Astrocyte (in vitro differentiated cells and primary cell): Measurements from ENCODE around the gene TGFBI. TPM values are rescaled to one million over a fixed set of nuclear protein-coding genes. Genes with fewer than 3 reads are reported as not detected.

ENCODE experiments used
- DNase-seq: peaks from one replicate; pipeline ENCODE4 v3.0.0-alpha.2; 2010; ENCODE audit warnings: low read depth
- FAIRE-seq: peaks from 2 replicates; lab custom pipeline; 2011; peaks lifted over from hg19 to GRCh38; lab: Jason Lieb, UNC
- H2AFZ ChIP-seq: 2 replicates; pipeline ENCODE4 v1.6.0; 2012; ENCODE audit warnings: low read depth, low read length, inconsistent platforms
- H3K27ac ChIP-seq: 2 replicates; pipeline ENCODE4 v1.5.1; 2011; ENCODE audit warnings: low read depth, low read length, inconsistent platforms
- H3K27me3 ChIP-seq: 2 replicates; pipeline ENCODE4 v1.6.0; 2011; ENCODE audit warnings: low read length, inconsistent platforms; ENCODE audit not compliant: insufficient read depth
- H3K36me3 ChIP-seq: 2 replicates; pipeline ENCODE4 v1.5.1; 2011; ENCODE audit warnings: low read length, inconsistent platforms; ENCODE audit not compliant: insufficient read depth
- H3K4me1 ChIP-seq: 2 replicates; pipeline ENCODE4 v1.5.1; 2011; ENCODE audit warnings: low read length, inconsistent platforms; ENCODE audit not compliant: insufficient read depth
- H3K4me2 ChIP-seq: 2 replicates; pipeline ENCODE4 v1.6.0; 2012; ENCODE audit warnings: low read length, inconsistent platforms
- H3K4me3 ChIP-seq: 2 replicates; pipeline ENCODE4 v1.5.1; 2011; ENCODE audit warnings: low read depth, mild to moderate bottlenecking, low read length, inconsistent platforms; ENCODE audit not compliant: insufficient read depth
- H3K79me2 ChIP-seq: 2 replicates; pipeline ENCODE4 v1.6.0; 2012; ENCODE audit warnings: mild to moderate bottlenecking, low read length, inconsistent platforms; ENCODE audit not compliant: insufficient read depth
- H3K9ac ChIP-seq: 2 replicates; pipeline ENCODE4 v1.6.0; 2012; ENCODE audit warnings: mild to moderate bottlenecking, low read length, inconsistent platforms
- H3K9me3 ChIP-seq: 2 replicates; pipeline ENCODE4 v1.5.1; 2012; ENCODE audit warnings: low read depth, mild to moderate bottlenecking, low read length, inconsistent platforms; ENCODE audit not compliant: insufficient read depth
- H4K20me1 ChIP-seq: 2 replicates; pipeline ENCODE4 v1.6.0; 2012; ENCODE audit warnings: low read length, inconsistent platforms; ENCODE audit not compliant: insufficient read depth
- H3K27ac Mint-ChIP-seq: one replicate; pipeline ENCODE4 v1.8.0; 2021; ENCODE audit warnings: mild to moderate bottlenecking, mixed read lengths; ENCODE audit not compliant: unreplicated experiment
- H3K27me3 Mint-ChIP-seq: one replicate; pipeline ENCODE4 v1.8.0; 2021; ENCODE audit warnings: low read depth, mixed read lengths; ENCODE audit not compliant: unreplicated experiment
- H3K36me3 Mint-ChIP-seq: one replicate; pipeline ENCODE4 v1.8.0; 2021; ENCODE audit warnings: low read depth, mixed read lengths; ENCODE audit not compliant: unreplicated experiment
- H3K4me1 Mint-ChIP-seq: one replicate; pipeline ENCODE4 v1.8.0; 2021; ENCODE audit warnings: low read depth, mixed read lengths; ENCODE audit not compliant: unreplicated experiment
- H3K4me3 Mint-ChIP-seq: one replicate; pipeline ENCODE4 v1.8.0; 2021; ENCODE audit warnings: mild to moderate bottlenecking, moderate library complexity, mixed read lengths; ENCODE audit not compliant: unreplicated experiment
- H3K9me3 Mint-ChIP-seq: one replicate; pipeline ENCODE4 v1.8.0; 2021; ENCODE audit warnings: mild to moderate bottlenecking, mixed read lengths; ENCODE audit not compliant: unreplicated experiment
- CTCF ChIP-seq: IDR thresholded peaks from 2 replicates; pipeline ENCODE4 v1.5.1; 2011; ENCODE audit warnings: low read depth, mild to moderate bottlenecking, inconsistent platforms, low read length, moderate library complexity; ENCODE audit not compliant: insufficient read depth
- EZH2 ChIP-seq: IDR thresholded peaks from 2 replicates; pipeline ENCODE4 v1.6.1; 2012; ENCODE audit warnings: mild to moderate bottlenecking, low read length, inconsistent platforms; ENCODE audit not compliant: insufficient read depth
- total RNA-seq: library from RNA; stranded (reverse); gene quantifications from 2 replicates; pipeline ENCODE4 v1.2.1, GENCODE V29; 2021

Gene TGFBI
- total RNA-seq, 1 donor from 2014 or later: 1,145 TPM

- H4K20me1 ChIP-seq: no peaks in the 10 kb centered on the region
- H2AFZ ChIP-seq: no peak overlapping the region
- H3K27me3 ChIP-seq: no peaks in the 10 kb centered on the region
- no peak overlapping the region for H3K9ac ChIP-seq
- peaks cover 7% of the 10 kb centered on the region for H3K4me1 Mint-ChIP-seq
- H3K9me3 Mint-ChIP-seq: no peaks in the 10 kb centered on the region
- no peaks in the 10 kb centered on the region for H3K79me2 ChIP-seq
- peaks cover 7% of the 10 kb centered on the region for H3K27me3 Mint-ChIP-seq
- H3K4me3 ChIP-seq: no peak overlapping the region
- no peaks in the 10 kb centered on the region for H3K36me3 ChIP-seq
- H3K27ac Mint-ChIP-seq: no peak overlapping the region
- H3K9me3 ChIP-seq: no peaks in the 10 kb centered on the region
- no peak overlapping the region for H3K4me2 ChIP-seq
- TF ChIP-seq CTCF (no peak), EZH2 (no peak)
- no peak for FAIRE-seq
- no peak overlapping the region for H3K4me3 Mint-ChIP-seq
- H3K27ac ChIP-seq: no peak overlapping the region
- no peaks in the 10 kb centered on the region for H3K36me3 Mint-ChIP-seq
- H3K4me1 ChIP-seq: peaks cover 7% of the 10 kb centered on the region
- no peak for DNase-seq
Measured at GRCh38 chr5:136086783-136087566, 58.2 kb downstream of the TGFBI start.

GRCh38 chr5:136087961-136088871 is 59.4 kb downstream of the TGFBI start:
- peak overlapping the region; percentile 37 for H3K4me2 ChIP-seq
- no peak overlapping the region for H2AFZ ChIP-seq
- H3K27ac Mint-ChIP-seq: no peak overlapping the region

More at GRCh38 chr5:136087961-136088871, 59.4 kb downstream of the TGFBI start:
- no peak for FAIRE-seq
- H3K27ac ChIP-seq: no peak overlapping the region
- H3K9me3 ChIP-seq: no peaks in the 10 kb centered on the region
- Mint-ChIP-seq H3K4me1 (peaks cover 7% of the 10 kb centered on the region), H3K9me3 (no peaks in the 10 kb centered on the region), H3K36me3 (no peaks in the 10 kb centered on the region), H3K27me3 (peaks cover 7% of the 10 kb centered on the region), H3K4me3 (no peak overlapping the region)
- H3K4me3 ChIP-seq: no peak overlapping the region
- no peaks in the 10 kb centered on the region for H4K20me1 ChIP-seq
- peak; percentile 60 for DNase-seq
- H3K9ac ChIP-seq: no peak overlapping the region
- no peaks in the 10 kb centered on the region for H3K27me3 ChIP-seq
- TF ChIP-seq CTCF (no peak), EZH2 (no peak)
- H3K36me3 ChIP-seq: no peaks in the 10 kb centered on the region
- no peaks in the 10 kb centered on the region for H3K79me2 ChIP-seq
- H3K4me1 ChIP-seq: peaks cover 7% of the 10 kb centered on the region
